K562 (cell line): Measurements from ENCODE around the gene OTULIN. TPM values are rescaled to one million over a fixed set of nuclear protein-coding genes. Genes with fewer than 3 reads are reported as not detected.

Source experiments
- ATAC-seq: fragments of 200-7000 bp; cut with Tn5 transposase; 3 replicates; pipeline ENCODE4 v1.9.1; 2020; ENCODE audit warnings: moderate library complexity
- BruUV-seq: library from RNA; stranded (reverse); fragments of 400-500 nt; replicated peaks from 2 replicates; lab custom pipeline; 2021; lab: Mats Ljungman, UMichigan
- CTCF ChIA-PET: fragments of 300-600 bp; formaldehyde crosslinking; extraction: SDS; loops from one replicate; lab custom pipeline; 2021; ENCODE audit warnings: low intra/inter-chr PET ratio; lab: Yijun Ruan, JAX
- POLR2A ChIA-PET: fragments of 300-600, 350-650 bp; sonication (Branson Sonifier 250); formaldehyde crosslinking; extraction: SDS; loops from one replicate; lab custom pipeline; 2021; ENCODE audit warnings: antibody characterized with exemption, inconsistent platforms; lab: Yijun Ruan, JAX
- DNase-seq, 4 experiments: peaks; one replicate each; pipeline versions ENCODE4 v3.0.0 to v3.0.0-alpha.2; 2011 to 2018; ENCODE audit warnings: low spot score in 3 of 4, mixed read lengths in 3 of 4; ENCODE audit errors: extremely low read depth in 1 of 4
- FAIRE-seq: peaks from 2 replicates; lab custom pipeline; 2011; peaks lifted over from hg19 to GRCh38; lab: Jason Lieb, UNC
- H2AFZ ChIP-seq: 2 replicates; pipeline ENCODE4 v1.6.0; 2011; ENCODE audit warnings: low read depth, low read length, control low read depth, inconsistent platforms
- H3K27ac ChIP-seq: fragments of 200-600 bp; 3 replicates; pipeline ENCODE4 v1.8.0; 2011; ENCODE audit warnings: low read depth, mild to moderate bottlenecking, control low read depth, inconsistent platforms, low read length, moderate library complexity, mixed read lengths; ENCODE audit errors: extremely low read depth
- H3K27me3 ChIP-seq, 2 experiments: fragments of 300-600 bp in 1 of 2; 2 replicates in 1 of 2; 3 replicates in 1 of 2; pipeline versions ENCODE4 v1.6.0 to v1.8.0; 2011; ENCODE audit warnings: inconsistent platforms in 2 of 2, low read length in 2 of 2, mild to moderate bottlenecking in 1 of 2, mixed read lengths in 1 of 2, moderate library complexity in 1 of 2; ENCODE audit not compliant: control insufficient read depth in 2 of 2, insufficient read depth in 2 of 2
- H3K36me3 ChIP-seq: fragments of 300-600 bp; 3 replicates; pipeline ENCODE4 v1.8.0; 2011; ENCODE audit warnings: mild to moderate bottlenecking, low read length, inconsistent platforms; ENCODE audit not compliant: control insufficient read depth, insufficient read depth
- H3K4me1 ChIP-seq, 2 experiments: fragments of 200-600 bp in 1 of 2; replicated peaks in 1 of 2; 2 replicates in 1 of 2; 3 replicates in 1 of 2; pipeline versions ENCODE4 v1.5.1 to v1.8.0; 2011; ENCODE audit warnings: inconsistent platforms in 2 of 2, low read length in 2 of 2, mild to moderate bottlenecking in 1 of 2, mixed read lengths in 1 of 2, moderate library complexity in 1 of 2; ENCODE audit not compliant: control insufficient read depth in 2 of 2, insufficient read depth in 2 of 2
- H3K4me2 ChIP-seq: 2 replicates; pipeline ENCODE4 v1.6.1; 2011; ENCODE audit warnings: low read length, control low read depth, inconsistent platforms, mixed read lengths; ENCODE audit not compliant: insufficient read depth
- H3K4me3 ChIP-seq: fragments of 200-600 bp; sonication (generic), shearing (Covaris generic); 2 replicates; pipeline ENCODE4 v1.5.1; 2016; ENCODE audit warnings: control low read depth, inconsistent platforms
- H3K79me2 ChIP-seq: fragments of 200-600 bp; 3 replicates; pipeline ENCODE4 v1.8.0; 2011; ENCODE audit warnings: low read length, inconsistent platforms; ENCODE audit not compliant: control insufficient read depth, insufficient read depth
- H3K9ac ChIP-seq, 2 experiments: 2 replicates each; pipeline versions ENCODE4 v1.6.0 to v1.6.1; 2011; ENCODE audit warnings: low read depth in 2 of 2, low read length in 2 of 2, control low read depth in 1 of 2, inconsistent platforms in 1 of 2, mild to moderate bottlenecking in 1 of 2, mixed read lengths in 1 of 2; ENCODE audit not compliant: insufficient read depth in 1 of 2
- H3K9me1 ChIP-seq: one replicate; pipeline ENCODE4 v1.6.0; 2011; ENCODE audit warnings: inconsistent platforms, mild to moderate bottlenecking, low read length, moderate library complexity; ENCODE audit not compliant: control insufficient read depth, insufficient read depth
- H3K9me3 ChIP-seq: replicated peaks from 2 replicates; pipeline ENCODE4 v1.5.1; 2011; ENCODE audit warnings: low read depth, low read length, inconsistent platforms; ENCODE audit not compliant: control insufficient read depth, insufficient read depth
- H4K20me1 ChIP-seq: replicated peaks from 2 replicates; pipeline ENCODE4 v1.6.1; 2011; ENCODE audit warnings: low read length, inconsistent platforms, mixed read lengths; ENCODE audit not compliant: control insufficient read depth, insufficient read depth
- BCOR ChIP-seq: fragments of 450-650 bp; IDR thresholded peaks from 2 replicates; pipeline ENCODE4 v1.6.1; 2016
- CEBPB ChIP-seq: fragments of 450-650 bp; IDR thresholded peaks from 2 replicates; pipeline ENCODE4 v1.6.1; 2016; ENCODE audit warnings: missing genetic modification characterization, missing compliant biosample characterization
- CREM ChIP-seq: IDR thresholded peaks from 2 replicates; pipeline ENCODE4 v1.6.1; 2014; ENCODE audit warnings: antibody characterized with exemption, low read depth
- E2F5 ChIP-seq: sonication (generic); formaldehyde crosslinking; IDR thresholded peaks from 2 replicates; pipeline ENCODE4 v1.8.0; 2022; ENCODE audit warnings: mild to moderate bottlenecking, missing genetic modification reagents
- FOXA1 ChIP-seq: fragments of 450-650 bp; IDR thresholded peaks from 2 replicates; pipeline ENCODE4 v1.6.1; 2016; ENCODE audit warnings: mild to moderate bottlenecking, borderline replicate concordance
- HDAC1 ChIP-seq, 2 experiments: fragments of 450-650 bp; IDR thresholded peaks; 2 replicates each; pipeline ENCODE4 v1.6.1; 2016 to 2017; ENCODE audit warnings: inconsistent platforms in 1 of 2, mild to moderate bottlenecking in 1 of 2, moderate library complexity in 1 of 2
- HES1 ChIP-seq: fragments of 450-650 bp; IDR thresholded peaks from 2 replicates; pipeline ENCODE4 v1.6.1; 2016; ENCODE audit warnings: low read depth, mild to moderate bottlenecking, moderate library complexity
- LARP7 ChIP-seq: fragments of 450-650 bp; IDR thresholded peaks from 2 replicates; pipeline ENCODE4 v1.6.1; 2016
- MEF2A ChIP-seq: IDR thresholded peaks from 2 replicates; pipeline ENCODE4 v1.6.1; 2011; ENCODE audit warnings: low read depth, mild to moderate bottlenecking, low read length, moderate library complexity; ENCODE audit not compliant: control insufficient read depth
- NKRF ChIP-seq: fragments of 450-650 bp; IDR thresholded peaks from 2 replicates; pipeline ENCODE4 v1.6.1; 2016; ENCODE audit warnings: borderline replicate concordance
- NUFIP1 ChIP-seq: fragments of 450-650 bp; IDR thresholded peaks from 2 replicates; pipeline ENCODE4 v1.6.1; 2018; ENCODE audit not compliant: partially characterized antibody
- PHB2 ChIP-seq: fragments of 450-650 bp; IDR thresholded peaks from 2 replicates; pipeline ENCODE4 v1.6.1; 2017; ENCODE audit warnings: low read depth
- PTRF ChIP-seq: fragments of 450-650 bp; IDR thresholded peaks from 2 replicates; pipeline ENCODE4 v1.6.1; 2016; ENCODE audit warnings: mild to moderate bottlenecking, missing genetic modification characterization, missing compliant biosample characterization
- SRSF9 ChIP-seq: fragments of 200-400 bp; formaldehyde crosslinking; IDR thresholded peaks from 2 replicates; pipeline ENCODE4 v1.6.1; 2017; ENCODE audit warnings: low read depth, low read length, borderline replicate concordance
- TCFL5 ChIP-seq: fragments of 250-450 bp; sonication (Bioruptor Pico); conservative IDR thresholded peaks from 2 replicates; pipeline ENCODE4 v1.6.1; 2021; ENCODE audit warnings: mild to moderate bottlenecking, moderate library complexity, matching md5 sums
- ZNF121 ChIP-seq: sonication (generic); formaldehyde crosslinking; conservative IDR thresholded peaks from 2 replicates; pipeline ENCODE4 v1.8.0; 2022; ENCODE audit warnings: missing genetic modification reagents
- ZNF398 ChIP-seq: fragments of 250-450 bp; sonication (Bioruptor Pico); IDR thresholded peaks from 2 replicates; pipeline ENCODE4 v1.8.0; 2021; ENCODE audit warnings: moderate library complexity, mild to moderate bottlenecking, inconsistent platforms
- ZNF766 ChIP-seq: fragments of 200-800 bp; sonication (Bioruptor generic); conservative IDR thresholded peaks from 2 replicates; pipeline ENCODE4 v1.6.1; 2016; ENCODE audit warnings: missing genetic modification characterization, missing compliant biosample characterization
- ZNF79 ChIP-seq: fragments of 250-450 bp; sonication (Bioruptor Pico); IDR thresholded peaks from 2 replicates; pipeline ENCODE4 v1.4.0; 2020; ENCODE audit warnings: low read depth, mild to moderate bottlenecking, moderate library complexity
- WGBS: fragments of 100-300 bp; shearing (Covaris generic); methylation state at CpG from one replicate; pipeline ENCODE4 v1.1.6; 2016; ENCODE audit warnings: low coverage, mixed read lengths; ENCODE audit not compliant: insufficient coverage; ENCODE audit errors: missing lambda C conversion rate; 5-methylcytosine and 5-hydroxymethylcytosine counted together
- in situ Hi-C: fragments of 300-500 bp; cut with MboI; formaldehyde crosslinking; loops from 4 replicates; pipeline ENCODE4 v1.15.0; 2018; ENCODE audit warnings: inconsistent platforms, mixed read lengths
- intact Hi-C: fragments of 100-400 bp; cut with micrococcal nuclease; formaldehyde crosslinking; loops from 2 replicates; pipeline ENCODE4 v1.14.2; 2022
- polyA plus RNA-seq, 8 experiments: library from polyadenylated mRNA; depleted of rRNA in 4 of 8; stranded (reverse) in 5 of 8; unstranded in 3 of 8; fragments of >200 nt; fragmentation: Nextera tagmentation in 2 of 8; fragmentation: Illumina TruSeq in 1 of 8; extraction: Ambion mirVana in 2 of 8; extraction: Trizol in 1 of 8; gene quantifications; 2 replicates each; pipeline versions ENCODE4 v1.2.1 to v1.2.3, GENCODE V29; 2011 to 2014; ENCODE audit warnings: inconsistent platforms in 1 of 8, missing spikeins in 1 of 8
- total RNA-seq, 7 experiments: library from RNA; depleted of rRNA in 6 of 7; stranded (reverse); fragments of >200 nt in 6 of 7; fragmentation: Illumina TruSeq in 2 of 7; extraction: Trizol in 2 of 7; gene quantifications; 2 replicates each; pipeline versions ENCODE4 v1.2.1 to v1.2.3, GENCODE V29; 2011 to 2021; ENCODE audit warnings: low replicate concordance in 1 of 7

OTULIN gene
- total and polyA plus RNA-seq, 9 of the 15 experiments (the other 6 are each of a cell fraction or from before 2014, with no cell fraction given): 3.3 to 33.6 (median 20.1) TPM

- no peak for TF ChIP-seq NUFIP1
Observed at GRCh38 chr5:14737291-14737690, 72.8 kb downstream of the OTULIN start (continued).

- Histone ChIP-seq H3K79me2 (no peaks in the 10 kb centered on the region), H3K9ac (no peak overlapping the region), H3K4me2 (no peak overlapping the region), H4K20me1 (no peaks in the 10 kb centered on the region), H3K27ac (no peak overlapping the region), H3K9me3 (no peaks in the 10 kb centered on the region), H3K4me1 (peaks cover 0 to 3% of the 10 kb centered on the region in 2 experiments; a peak in 1 of 5 replicates), H3K36me3 (no peaks in the 10 kb centered on the region), H3K9me1 (no peaks in the 10 kb centered on the region), H2AFZ (no peak overlapping the region), H3K4me3 (no peak overlapping the region), H3K27me3 (peaks cover 8 to 28% of the 10 kb centered on the region in 2 experiments; a peak in 4 of 5 replicates)
- TF ChIP-seq TCFL5 (CRISPR knock-in tag): no peak
- TF ChIP-seq NKRF: no peak
- no peak for TF ChIP-seq BCOR
- no peak for TF ChIP-seq PTRF (tag)
- no peak for TF ChIP-seq ZNF121 (CRISPR knock-in tag)
- TF ChIP-seq ZNF766 (CRISPR knock-in tag): no peak
- no peak for TF ChIP-seq FOXA1
- TF ChIP-seq HDAC1 (IDR thresholded peaks at IDR 0.05): no peak
- no peak for TF ChIP-seq HES1
- TF ChIP-seq ZNF398 (CRISPR knock-in tag): no peak
- no peak for TF ChIP-seq ZNF79
- TF ChIP-seq CREM: no peak
- no peak for TF ChIP-seq E2F5 (CRISPR knock-in tag)
- no peak for TF ChIP-seq MEF2A
- no peak for TF ChIP-seq PHB2
- TF ChIP-seq LARP7: no peak
- TF ChIP-seq CEBPB (tag): no peak
- TF ChIP-seq SRSF9: no peak
- no peak for ATAC-seq
- no TSS peak for BruUV-seq
- ChIA-PET CTCF (no interaction called here), POLR2A (no interaction called here)
- DNase-seq: no peak
- intact Hi-C loops (no loop called here), in situ Hi-C loops (no loop called here)
- FAIRE-seq: peak; percentile 69
- 11% methylated on average over 5 of the region's 5 CpGs for WGBS
Observed at GRCh38 chr5:14738050-14738449, 73.5 kb downstream of the OTULIN start.
